Activated CD8-positive, alpha-beta memory T cell treated with anti-CD3 and anti-CD28 coated beads for 36 hours (primary cell): ENCODE results near the gene RNU1-3. TPM values are rescaled to one million over a fixed set of nuclear protein-coding genes. Genes with fewer than 3 reads are reported as not detected.
"Not testable (repeated sequence)": the region's sequence is repeated elsewhere in the genome, so short reads cannot be mapped to it uniquely, and the experiment has no call there.

Experiments
- CTCF ChIA-PET: fragments of 350-600 bp; sonication (Branson Sonifier 250); formaldehyde crosslinking; loops from one replicate; lab custom pipeline; 2021; ENCODE audit warnings: antibody characterized with exemption; lab: Charles Lee
- POLR2A ChIA-PET: fragments of 350-600 bp; sonication (Branson Sonifier 250); formaldehyde crosslinking; loops from one replicate; lab custom pipeline; 2021; ENCODE audit warnings: antibody characterized with exemption; lab: Charles Lee
- total RNA-seq, 2 experiments: library from RNA; stranded (reverse); gene quantifications; one replicate each; pipeline ENCODE4 v1.2.3, GENCODE V29; 2021

Gene RNU1-3
- total RNA-seq, 2 experiments from 2014 or later, result 907 to 1,003 TPM

- ChIA-PET CTCF (interaction anchor here (1.2 kb wide), 1 partner anchor 23 kb away, joined by 4 read pairs; no protein-coding TSS in a partner anchor), POLR2A (interaction anchor here (0.9 kb wide), 1 partner anchor 253 kb away, joined by 3 read pairs; no protein-coding TSS in a partner anchor)
These were observed 23.1 kb downstream of the RNU1-3 start for GRCh38 chr1:16643476-16644192.

- POLR2A ChIA-PET, CTCF ChIA-PET: not testable (repeated sequence)
These were observed 23.7 kb downstream of the RNU1-3 start for GRCh38 chr1:16643001-16643411.

- POLR2A ChIA-PET, result not testable (repeated sequence)
- CTCF ChIA-PET, result interaction anchor here (1.5 kb wide), 1 partner anchor 18 kb away, joined by 3 read pairs; no protein-coding TSS in a partner anchor
These were observed 24.5 kb downstream of the RNU1-3 start for GRCh38 chr1:16642025-16642966.

GRCh38 chr1:16641159-16641975 is 25.4 kb downstream of the RNU1-3 start:
- POLR2A ChIA-PET, result not testable (repeated sequence)
- CTCF ChIA-PET, result interaction anchor here (1.1 to 1.5 kb wide), 2 partner anchors 17 to 32 kb away, joined by 3 read pairs; no protein-coding TSS in a partner anchor

GRCh38 chr1:16639091-16640031 is 27.4 kb downstream of the RNU1-3 start:
- CTCF ChIA-PET, result interaction anchor here (1.0 to 1.6 kb wide), 2 partner anchors 14 to 62 kb away, joined by 4 read pairs; no protein-coding TSS in a partner anchor
- POLR2A ChIA-PET, result not testable (repeated sequence)

- POLR2A ChIA-PET, result interaction anchor here (0.5 kb wide), 1 partner anchor 286 kb away, joined by 3 read pairs; the partner anchor contains the start of gene FBXO42
These were observed 28.6 kb downstream of the RNU1-3 start for GRCh38 chr1:16637941-16638778.

GRCh38 chr1:16636551-16637195 is 30.1 kb downstream of the RNU1-3 start:
- ChIA-PET CTCF (interaction anchor here (1.3 kb wide), 1 partner anchor 12 kb away, joined by 5 read pairs; no protein-coding TSS in a partner anchor), POLR2A (interaction anchor here (0.7 kb wide), 1 partner anchor 374 kb away, joined by 3 read pairs; no protein-coding TSS in a partner anchor)

More at GRCh38 chr1:16637941-16638778, 28.6 kb downstream of the RNU1-3 start:
- CTCF ChIA-PET, result interaction anchor here (1.0 to 1.6 kb wide), 2 partner anchors 13 to 64 kb away, joined by 4 read pairs; no protein-coding TSS in a partner anchor

GRCh38 chr1:16635959-16636358 is 30.8 kb downstream of the RNU1-3 start:
- POLR2A ChIA-PET, result not testable (repeated sequence)

GRCh38 chr1:16633540-16634282 is 33.0 kb downstream of the RNU1-3 start:
- POLR2A ChIA-PET, result not testable (repeated sequence)
- CTCF ChIA-PET, result interaction anchor here (1.7 kb wide), 1 partner anchor 13 kb away, joined by 4 read pairs; no protein-coding TSS in a partner anchor

More at GRCh38 chr1:16635959-16636358, 30.8 kb downstream of the RNU1-3 start:
- CTCF ChIA-PET, result interaction anchor here (1.3 kb wide), 1 partner anchor 11 kb away, joined by 5 read pairs; no protein-coding TSS in a partner anchor

- CTCF ChIA-PET, result interaction anchor here (1.4 kb wide), 1 partner anchor 17 kb away, joined by 4 read pairs; no protein-coding TSS in a partner anchor
- POLR2A ChIA-PET, result not testable (repeated sequence)
These were observed 34.5 kb downstream of the RNU1-3 start for GRCh38 chr1:16632044-16632850.

GRCh38 chr1:16631248-16632043 is 35.3 kb downstream of the RNU1-3 start:
- ChIA-PET CTCF (interaction anchor here (1.4 kb wide), 1 partner anchor 17 kb away, joined by 4 read pairs; no protein-coding TSS in a partner anchor), POLR2A (no interaction called here)

- CTCF ChIA-PET, result interaction anchor here (0.9 to 1.4 kb wide), 2 partner anchors 10 to 16 kb away, joined by 3 to 4 read pairs; no protein-coding TSS in a partner anchor
- POLR2A ChIA-PET, result no interaction called here
These were observed 36.0 kb downstream of the RNU1-3 start for GRCh38 chr1:16630661-16631247.

- CTCF ChIA-PET, result interaction anchor here (0.9 kb wide), 1 partner anchor 9 kb away, joined by 3 read pairs; no protein-coding TSS in a partner anchor
- POLR2A ChIA-PET, result not testable (repeated sequence)
These were observed 36.7 kb downstream of the RNU1-3 start for GRCh38 chr1:16629916-16630530.
